PC-9 (cell line): ENCODE data around the gene PFKP. TPM values are rescaled to one million over a fixed set of nuclear protein-coding genes. Genes with fewer than 3 reads are reported as not detected.

Experiments
- BruUV-seq: library from RNA; stranded (reverse); fragments of 400-500 nt; replicated peaks from 2 replicates; lab custom pipeline; 2021; lab: Mats Ljungman, UMichigan
- CTCF ChIA-PET: fragments of 300-600 bp; sonication (Branson Sonifier 250); formaldehyde crosslinking; loops from one replicate; lab custom pipeline; 2022; ENCODE audit warnings: antibody characterized with exemption; lab: Charles Lee
- POLR2A ChIA-PET: fragments of 300-600 bp; sonication (Branson Sonifier 250); formaldehyde crosslinking; loops from one replicate; lab custom pipeline; 2022; ENCODE audit warnings: antibody characterized with exemption; ENCODE audit not compliant: unreplicated experiment; lab: Charles Lee
- DNase-seq, 2 experiments: peaks; one replicate each; pipeline versions ENCODE4 v3.0.0 to v3.0.0-alpha.2; 2015 to 2022; ENCODE audit warnings: mixed read lengths in 1 of 2
- H2AFZ ChIP-seq: fragments of 200-600 bp; sonication (generic); 2 replicates; pipeline ENCODE4 v1.8.1; 2017; ENCODE audit warnings: antibody characterized with exemption
- H3F3A ChIP-seq: fragments of 200-600 bp; sonication (generic); 2 replicates; pipeline ENCODE4 v1.8.1; 2017; ENCODE audit warnings: antibody characterized with exemption, mild to moderate bottlenecking, low read depth; ENCODE audit not compliant: insufficient read depth
- H3K27ac ChIP-seq: fragments of 200-600 bp; sonication (generic); 2 replicates; pipeline ENCODE4 v1.6.1; 2016; ENCODE audit warnings: mixed run types
- H3K27me3 ChIP-seq: fragments of 200-600 bp; sonication (generic); 2 replicates; pipeline ENCODE4 v1.6.1; 2016; ENCODE audit warnings: low read depth, mixed run types; ENCODE audit not compliant: insufficient read depth
- H3K36me3 ChIP-seq: fragments of 200-600 bp; sonication (generic); 2 replicates; pipeline ENCODE4 v1.6.1; 2016; ENCODE audit warnings: low read depth, mixed run types
- H3K4me1 ChIP-seq: fragments of 200-600 bp; sonication (generic); replicated peaks from 2 replicates; pipeline ENCODE4 v1.6.1; 2016; ENCODE audit warnings: mixed run types; ENCODE audit not compliant: insufficient read depth
- H3K4me2 ChIP-seq: fragments of 200-600 bp; sonication (generic); 2 replicates; pipeline ENCODE4 v1.6.1; 2017; ENCODE audit warnings: mixed run types
- H3K4me3 ChIP-seq: fragments of 200-600 bp; sonication (generic); 2 replicates; pipeline ENCODE4 v1.6.1; 2016; ENCODE audit warnings: mixed run types
- H3K79me2 ChIP-seq: fragments of 200-600 bp; sonication (generic); 2 replicates; pipeline ENCODE4 v1.6.1; 2017; ENCODE audit warnings: low read depth, mixed run types
- H3K9me2 ChIP-seq: fragments of 200-600 bp; sonication (generic); 2 replicates; pipeline ENCODE4 v1.8.1; 2017; ENCODE audit warnings: mild to moderate bottlenecking; ENCODE audit not compliant: insufficient read depth
- H3K9me3 ChIP-seq: fragments of 200-600 bp; sonication (generic); 2 replicates; pipeline ENCODE4 v1.8.1; 2016; ENCODE audit warnings: low read depth; ENCODE audit not compliant: insufficient read depth
- H4K20me1 ChIP-seq: fragments of 200-600 bp; sonication (generic); 2 replicates; pipeline ENCODE4 v1.8.1; 2017; ENCODE audit not compliant: insufficient read depth
- EZH2 ChIP-seq: fragments of 200-600 bp; sonication (generic); IDR thresholded peaks from 2 replicates; pipeline ENCODE4 v1.8.0; 2017; ENCODE audit warnings: antibody characterized with exemption, low read depth
- intact Hi-C: fragments of 100-400 bp; cut with micrococcal nuclease; formaldehyde crosslinking; loops from one replicate; pipeline ENCODE4 v1.10.0; 2022; ENCODE audit not compliant: unreplicated experiment
- total RNA-seq: library from RNA; stranded (reverse); gene quantifications from 2 replicates; pipeline ENCODE4 v1.2.3, GENCODE V29; 2021
- TF ChIP-seq, protein P1 (sequence below): fragments of 200-600 bp; sonication (generic); conservative IDR thresholded peaks from 2 replicates; pipeline ENCODE4 v1.6.1; 2017; ENCODE audit warnings: mixed run types, antibody characterized with exemption, mild to moderate bottlenecking, moderate library complexity

PFKP gene
- total RNA-seq, 1 experiment from 2014 or later: 234 TPM

DNA sequence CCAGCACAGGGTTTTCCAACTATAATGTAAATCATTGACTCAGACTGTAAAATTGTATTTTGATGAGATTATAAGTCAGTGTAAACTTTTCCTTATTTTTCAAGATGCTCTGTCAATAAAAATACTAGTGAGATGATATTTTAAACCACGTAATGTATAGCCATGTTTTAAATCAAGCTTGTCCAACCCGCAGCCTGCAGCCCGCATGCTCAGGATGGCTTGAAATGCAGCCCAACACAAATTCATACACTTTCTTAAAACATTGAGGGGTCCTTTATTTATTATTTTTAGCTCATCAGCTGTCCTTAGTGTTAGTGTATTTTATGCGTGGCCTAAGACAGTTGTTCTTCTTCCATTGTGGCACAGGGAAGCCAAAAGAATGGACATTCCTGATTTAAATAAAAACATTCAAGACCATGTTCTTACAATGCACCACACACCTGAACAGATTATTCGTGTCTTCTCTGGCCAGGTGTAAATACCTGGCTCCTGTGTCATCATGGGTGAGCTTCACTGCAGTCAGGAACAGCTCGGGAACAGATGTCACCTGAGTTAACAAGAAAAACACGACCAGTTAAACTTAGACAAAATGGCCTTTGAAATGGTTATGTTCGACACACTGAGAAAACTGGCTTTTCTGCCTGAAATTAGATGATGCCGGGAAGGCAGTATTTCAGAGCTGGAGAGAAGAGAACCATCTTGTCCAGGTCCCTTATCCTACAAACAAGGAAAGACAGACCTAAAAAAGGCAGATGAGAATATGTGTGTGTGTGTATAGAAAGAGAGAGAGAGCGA is 99.3 kb downstream of the PFKP start:
- Histone ChIP-seq H3K27ac (no peak overlapping the region), H3K4me1 (peaks cover 7% of the 10 kb centered on the region), H3K27me3 (no peaks in the 10 kb centered on the region), H3K9me2 (no peaks in the 10 kb centered on the region), H3F3A (peaks cover under 1% of the 10 kb centered on the region; the same call in 1 of the 2 replicates), H3K36me3 (no peaks in the 10 kb centered on the region), H4K20me1 (no peaks in the 10 kb centered on the region), H3K4me3 (no peak overlapping the region), H3K9me3 (no peaks in the 10 kb centered on the region), H2AFZ (no peak overlapping the region), H3K4me2 (no peak overlapping the region), H3K79me2 (peaks cover 23% of the 10 kb centered on the region)
- intact Hi-C loops: no loop called here
- BruUV-seq: no TSS peak
- POLR2A ChIA-PET: no interaction called here
- DNase-seq: no peak
- CTCF ChIA-PET: no interaction called here
- TF ChIP-seq EZH2: no peak
- TF ChIP-seq, protein P1, sequence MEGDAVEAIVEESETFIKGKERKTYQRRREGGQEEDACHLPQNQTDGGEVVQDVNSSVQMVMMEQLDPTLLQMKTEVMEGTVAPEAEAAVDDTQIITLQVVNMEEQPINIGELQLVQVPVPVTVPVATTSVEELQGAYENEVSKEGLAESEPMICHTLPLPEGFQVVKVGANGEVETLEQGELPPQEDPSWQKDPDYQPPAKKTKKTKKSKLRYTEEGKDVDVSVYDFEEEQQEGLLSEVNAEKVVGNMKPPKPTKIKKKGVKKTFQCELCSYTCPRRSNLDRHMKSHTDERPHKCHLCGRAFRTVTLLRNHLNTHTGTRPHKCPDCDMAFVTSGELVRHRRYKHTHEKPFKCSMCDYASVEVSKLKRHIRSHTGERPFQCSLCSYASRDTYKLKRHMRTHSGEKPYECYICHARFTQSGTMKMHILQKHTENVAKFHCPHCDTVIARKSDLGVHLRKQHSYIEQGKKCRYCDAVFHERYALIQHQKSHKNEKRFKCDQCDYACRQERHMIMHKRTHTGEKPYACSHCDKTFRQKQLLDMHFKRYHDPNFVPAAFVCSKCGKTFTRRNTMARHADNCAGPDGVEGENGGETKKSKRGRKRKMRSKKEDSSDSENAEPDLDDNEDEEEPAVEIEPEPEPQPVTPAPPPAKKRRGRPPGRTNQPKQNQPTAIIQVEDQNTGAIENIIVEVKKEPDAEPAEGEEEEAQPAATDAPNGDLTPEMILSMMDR: no peak

DNA sequence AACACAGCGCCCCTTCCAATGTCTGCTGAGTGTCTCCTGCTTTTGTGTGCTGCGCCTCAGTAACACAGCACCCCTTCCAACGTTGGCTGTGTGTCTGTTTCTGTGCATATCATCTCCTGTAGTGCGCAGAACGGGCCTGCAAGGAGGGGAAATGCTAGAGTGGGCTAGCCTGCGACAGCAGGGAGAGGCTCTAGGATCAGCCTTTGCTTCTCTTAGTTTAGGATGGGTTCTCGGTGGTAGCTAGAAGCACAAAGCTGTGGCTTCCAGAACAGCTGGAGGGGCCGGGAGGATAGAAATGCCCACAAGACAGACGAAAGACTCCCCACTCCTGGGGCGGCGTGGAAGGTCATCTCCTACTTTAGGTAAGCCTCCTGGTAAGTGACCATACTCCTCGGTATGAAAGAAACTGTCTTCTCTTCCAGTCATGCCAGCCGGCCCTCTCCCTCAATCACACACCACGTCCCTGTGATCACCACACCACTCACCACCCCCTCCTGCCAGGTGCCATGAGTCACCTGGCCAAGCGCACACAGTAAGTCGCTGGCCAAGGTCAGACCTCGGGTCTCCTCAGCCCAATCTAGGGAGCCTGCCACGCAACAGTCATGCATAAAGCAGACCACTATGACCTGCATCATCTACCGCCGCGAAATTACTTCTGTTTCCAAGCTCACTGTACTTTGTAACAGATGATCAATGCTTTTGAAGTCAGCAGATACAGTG is 100.4 kb downstream of the PFKP start:
- Histone ChIP-seq H3K79me2 (peaks cover 29% of the 10 kb centered on the region), H2AFZ (no peak overlapping the region), H3K4me3 (no peak overlapping the region), H3F3A (peaks cover 9% of the 10 kb centered on the region; the same call in 1 of the 2 replicates), H3K36me3 (no peaks in the 10 kb centered on the region), H3K27me3 (no peaks in the 10 kb centered on the region), H3K9me2 (no peaks in the 10 kb centered on the region), H3K4me1 (peaks cover 8% of the 10 kb centered on the region), H3K9me3 (no peaks in the 10 kb centered on the region), H4K20me1 (no peaks in the 10 kb centered on the region), H3K4me2 (no peak overlapping the region), H3K27ac (no peak overlapping the region)
- CTCF ChIA-PET: interaction anchor here (0.6 kb wide), 1 partner anchor 44 kb away, joined by 3 read pairs; no protein-coding TSS in a partner anchor
- TF ChIP-seq, protein P1: no peak
- TF ChIP-seq EZH2: no peak
- no peak for DNase-seq
- BruUV-seq: no TSS peak
- POLR2A ChIA-PET: no interaction called here
- intact Hi-C loops: no loop called here

DNA sequence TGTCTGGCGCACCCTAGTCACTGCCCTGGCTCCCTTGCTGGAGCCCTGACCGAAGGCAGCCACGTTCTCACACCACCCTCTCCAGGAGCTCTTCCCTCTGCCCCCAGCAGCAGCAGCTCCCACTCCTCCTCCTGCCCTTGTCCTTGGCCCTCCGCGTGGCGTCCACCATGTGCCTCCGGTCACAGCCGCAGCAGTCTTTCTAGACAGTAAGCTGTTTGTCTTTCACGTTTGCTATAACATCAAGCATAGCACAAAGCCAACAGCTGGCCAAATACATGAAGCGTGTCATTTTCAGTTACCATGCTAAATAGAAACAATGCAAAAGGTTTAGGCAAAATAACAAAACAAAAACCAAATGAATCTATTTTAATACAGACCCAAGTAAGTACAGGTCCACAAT is 101.9 kb downstream of the PFKP start:
- POLR2A ChIA-PET: no interaction called here
- no peaks in the 10 kb centered on the region for H3K9me3 ChIP-seq
- CTCF ChIA-PET: no interaction called here
- no peak for TF ChIP-seq EZH2
- TF ChIP-seq, protein P1: no peak
- H3K36me3 ChIP-seq: no peaks in the 10 kb centered on the region
- H3K4me2 ChIP-seq: no peak overlapping the region
- H3K9me2 ChIP-seq: no peaks in the 10 kb centered on the region
- no peak overlapping the region for H2AFZ ChIP-seq
- BruUV-seq: no TSS peak
- H3K27me3 ChIP-seq: no peaks in the 10 kb centered on the region
- DNase-seq: no peak
- H3K79me2 ChIP-seq: peaks cover 29% of the 10 kb centered on the region
- no peak overlapping the region for H3K4me3 ChIP-seq
- intact Hi-C loops: no loop called here
- no peaks in the 10 kb centered on the region for H4K20me1 ChIP-seq
- peaks cover 9% of the 10 kb centered on the region; the same call in 1 of the 2 replicates for H3F3A ChIP-seq
- no peak overlapping the region for H3K27ac ChIP-seq
- peaks cover 8% of the 10 kb centered on the region for H3K4me1 ChIP-seq
